GM10847 (cell line): Measurements from ENCODE around the gene TYSND1.

ENCODE experiments used
- POLR2A ChIP-seq: IDR thresholded peaks from 2 replicates; pipeline ENCODE4 v1.6.1; 2011; ENCODE audit not compliant: insufficient read length; ENCODE audit errors: extremely low read depth

The TYSND1 gene

DNA sequence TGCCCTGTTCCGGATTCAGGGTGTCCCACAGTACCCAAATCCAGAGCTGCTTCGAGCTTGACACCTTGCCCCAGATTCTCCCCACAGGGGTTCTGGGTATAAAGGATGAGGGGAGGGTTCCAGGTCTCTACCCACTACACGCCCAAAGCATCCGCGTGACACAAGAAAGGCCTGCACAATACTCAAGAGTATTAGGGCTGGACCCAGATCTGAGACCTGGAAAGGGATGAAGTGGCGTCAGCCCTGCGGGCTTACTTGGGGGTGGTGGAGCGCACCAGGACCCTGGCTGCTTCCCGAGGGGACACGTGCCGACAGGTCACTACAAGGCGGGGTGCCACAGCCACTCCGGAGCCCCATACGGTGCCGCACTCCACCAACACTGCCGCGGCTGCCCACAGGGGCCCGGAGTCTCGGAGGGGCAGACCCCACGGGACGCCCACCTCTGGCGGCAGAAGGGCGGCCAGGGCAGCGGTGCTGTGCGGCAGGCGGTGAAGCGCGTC, 1.3 kb downstream of the TYSND1 start:
- TF ChIP-seq POLR2A, result no peak

DNA sequence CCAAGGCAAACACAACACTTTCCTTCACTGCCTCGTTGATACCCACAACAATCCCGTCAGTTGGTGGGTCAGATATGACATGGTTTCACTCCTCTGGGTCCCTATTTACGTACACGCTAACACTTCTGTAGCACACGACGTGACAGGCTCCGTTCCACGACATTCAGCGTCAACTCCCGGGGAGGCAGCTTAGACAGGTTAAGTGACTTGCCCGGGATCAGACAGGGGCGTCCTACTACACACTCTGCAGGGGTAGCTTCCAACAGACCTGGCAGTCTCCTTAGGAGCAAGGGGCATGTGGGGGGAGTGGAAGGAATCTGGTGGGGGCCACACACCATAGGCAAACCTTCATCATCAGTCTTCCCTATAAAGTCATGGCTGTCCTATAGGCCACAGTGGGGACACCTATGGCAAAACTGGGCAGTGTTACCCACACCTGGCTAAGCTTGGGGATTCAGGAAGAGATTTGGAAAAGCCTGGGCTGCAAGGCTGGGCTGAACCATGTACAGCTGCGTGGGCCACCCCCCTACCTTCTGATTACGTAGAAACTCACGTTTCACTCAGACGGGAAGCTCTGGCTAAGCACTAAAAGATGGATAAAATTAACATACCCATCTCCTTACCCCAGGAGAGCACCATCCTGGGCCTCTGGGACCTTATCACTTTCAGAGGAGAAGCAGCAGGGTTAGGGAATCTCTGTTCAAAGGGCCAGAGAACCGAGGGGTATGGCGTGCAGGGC, 2.0 kb downstream of the TYSND1 start:
- TF ChIP-seq POLR2A, result no peak

DNA sequence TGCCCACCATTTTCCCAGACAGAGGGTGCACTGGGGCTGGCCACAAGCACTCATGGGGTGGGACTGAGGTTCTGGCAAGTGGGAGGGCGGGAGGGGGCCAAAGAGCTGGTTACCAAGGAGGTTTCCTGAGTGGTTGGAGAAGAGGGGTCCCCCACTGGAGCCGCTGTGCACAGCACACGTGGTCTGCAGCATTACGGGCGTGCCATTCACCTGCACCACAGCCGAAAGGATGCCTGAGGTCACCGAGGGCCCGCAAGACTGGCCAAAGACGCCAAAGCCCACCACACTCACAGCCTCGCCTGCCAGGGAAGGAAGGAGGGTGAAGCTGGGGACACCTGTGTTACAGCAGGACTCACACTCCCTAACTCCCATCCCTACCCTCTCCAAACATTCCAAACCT, 3.9 kb downstream of the TYSND1 start:
- TF ChIP-seq POLR2A, result no peak

DNA sequence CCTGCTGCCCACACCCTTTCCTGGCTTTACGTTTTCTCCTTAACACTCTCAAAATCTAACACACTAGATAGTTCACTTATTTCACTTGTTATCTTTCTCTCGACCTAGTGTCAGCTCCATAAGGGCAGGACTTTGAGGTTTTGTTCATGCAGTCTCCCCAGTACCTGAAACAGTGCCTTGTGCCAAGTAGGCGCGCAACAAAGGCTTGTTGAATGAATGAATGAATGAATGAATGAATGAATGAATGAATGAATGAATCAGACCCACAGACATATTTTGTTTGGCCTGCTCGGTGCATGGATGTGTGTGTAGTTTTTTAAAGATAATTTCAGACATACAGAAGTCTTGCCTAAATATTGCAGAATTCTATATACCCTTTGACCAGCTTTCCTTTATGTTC, 6.2 kb downstream of the TYSND1 start:
- TF ChIP-seq POLR2A, result no peak

DNA sequence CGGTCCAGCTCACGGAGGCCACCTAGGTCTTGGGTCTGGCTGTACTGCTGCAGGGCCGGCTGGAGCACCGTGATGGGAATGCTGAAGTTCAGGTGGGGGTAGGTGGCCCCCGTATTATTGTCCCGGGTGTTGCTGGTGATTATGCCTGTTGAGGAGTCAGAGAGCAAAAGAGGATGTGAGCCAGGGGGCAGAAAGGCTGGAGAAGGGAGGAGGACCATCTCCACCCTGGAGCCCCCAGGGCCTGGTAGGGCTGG, 6.6 kb downstream of the TYSND1 start:
- TF ChIP-seq POLR2A, result no peak

DNA sequence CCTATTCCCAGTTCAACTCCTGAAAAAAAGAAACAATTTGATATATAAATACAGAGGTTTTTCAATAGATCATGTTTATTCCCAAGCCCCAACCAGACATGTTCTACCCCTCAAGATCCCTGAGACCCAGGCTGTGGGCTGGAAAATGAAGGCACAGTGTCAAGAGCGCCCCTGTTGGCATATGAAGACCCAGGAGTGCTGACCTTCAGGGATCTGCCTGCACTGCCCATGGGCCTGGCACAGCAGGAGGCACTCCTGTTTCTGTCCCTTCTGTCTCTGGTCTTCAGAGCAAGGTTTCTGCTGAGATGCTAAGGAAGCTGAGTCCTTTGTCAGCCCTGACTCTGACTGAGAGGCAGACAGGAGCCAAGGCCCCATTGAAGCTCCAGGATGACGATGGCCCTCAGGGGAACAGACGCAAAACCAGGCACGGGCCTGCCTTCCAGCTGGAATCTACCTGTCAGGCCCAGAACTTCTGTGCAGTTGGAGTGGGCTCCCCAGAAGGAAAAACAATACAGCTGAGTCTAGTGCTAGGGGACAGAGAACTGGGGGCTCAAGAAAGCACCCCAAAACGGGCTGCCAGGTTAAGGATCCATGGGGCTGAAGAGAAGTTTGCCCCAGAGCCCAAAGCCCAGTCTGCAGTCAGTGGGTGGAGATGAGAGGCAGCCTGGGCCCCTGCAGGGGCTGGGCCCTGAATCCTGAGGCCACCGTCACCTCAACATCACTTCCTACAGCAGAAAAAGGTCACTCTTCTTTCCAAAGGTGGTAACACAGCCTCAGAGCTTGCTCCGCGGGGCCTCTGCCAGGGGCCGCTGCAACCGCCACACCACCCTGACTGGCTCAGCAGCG, 7.1 kb downstream of the TYSND1 start:
- TF ChIP-seq POLR2A, result no peak

DNA sequence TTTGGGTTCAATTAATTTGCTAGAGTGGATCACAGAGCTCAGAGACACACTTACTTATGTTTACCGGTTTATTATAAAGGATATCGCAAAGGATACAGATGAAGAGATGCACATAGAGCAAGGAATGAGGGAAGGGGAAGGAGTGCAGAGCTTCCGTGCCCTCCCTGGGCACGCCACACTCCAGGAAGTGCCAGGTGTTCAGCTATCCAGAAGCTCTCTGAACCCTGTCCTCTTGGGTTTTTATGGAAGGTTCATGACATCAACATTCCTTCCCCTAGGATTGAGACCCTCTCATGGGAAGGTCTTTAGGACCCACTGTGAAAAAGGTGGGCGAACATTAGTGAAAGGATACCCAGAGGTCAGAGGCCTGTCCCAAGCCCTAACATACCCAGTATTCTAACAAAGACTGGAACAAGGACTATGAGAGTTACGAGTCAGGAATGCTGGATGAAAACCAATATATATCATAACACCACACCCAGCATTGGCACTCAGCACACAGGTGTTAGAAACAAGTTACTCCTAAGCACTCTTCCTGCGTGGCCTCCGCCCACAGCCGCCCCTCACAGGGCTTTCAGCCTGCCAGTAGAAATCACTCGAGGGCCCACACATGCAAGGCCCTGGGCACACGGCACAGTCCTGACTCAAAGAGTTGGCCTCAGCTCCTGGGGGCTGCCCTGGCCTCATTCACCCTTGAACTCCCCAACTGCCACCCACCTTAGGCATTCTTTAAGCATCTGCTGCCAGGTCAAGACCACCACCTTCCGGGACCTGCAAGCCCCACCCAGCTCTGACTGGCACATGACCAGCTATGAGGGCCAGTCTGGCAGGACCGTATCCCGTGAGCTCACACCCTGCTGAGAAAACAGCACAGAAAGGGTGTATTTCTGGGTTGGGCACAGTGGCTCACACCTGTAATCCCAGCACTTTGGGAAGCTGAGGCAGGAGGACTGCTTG, 8.3 kb downstream of the TYSND1 start:
- TF ChIP-seq POLR2A, result no peak

DNA sequence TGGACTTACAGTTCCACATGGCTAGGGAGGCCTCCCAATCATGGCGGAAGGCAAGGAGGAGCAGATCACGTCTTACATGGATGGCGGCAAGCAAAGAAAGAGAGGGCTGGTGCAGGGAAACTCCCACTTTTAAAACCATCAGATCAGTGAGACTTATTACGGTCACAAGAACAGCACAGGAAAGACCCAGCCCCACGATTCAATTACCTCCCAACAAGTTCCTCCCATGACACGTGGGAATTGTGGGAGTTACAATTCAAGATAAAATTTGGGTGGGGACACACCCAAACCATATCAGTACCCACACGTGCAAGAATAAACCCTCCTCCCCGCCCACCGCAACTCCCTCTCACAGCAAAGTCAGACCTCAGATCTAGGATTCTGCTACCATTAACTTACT, 9.4 kb downstream of the TYSND1 start:
- no peak for TF ChIP-seq POLR2A

DNA sequence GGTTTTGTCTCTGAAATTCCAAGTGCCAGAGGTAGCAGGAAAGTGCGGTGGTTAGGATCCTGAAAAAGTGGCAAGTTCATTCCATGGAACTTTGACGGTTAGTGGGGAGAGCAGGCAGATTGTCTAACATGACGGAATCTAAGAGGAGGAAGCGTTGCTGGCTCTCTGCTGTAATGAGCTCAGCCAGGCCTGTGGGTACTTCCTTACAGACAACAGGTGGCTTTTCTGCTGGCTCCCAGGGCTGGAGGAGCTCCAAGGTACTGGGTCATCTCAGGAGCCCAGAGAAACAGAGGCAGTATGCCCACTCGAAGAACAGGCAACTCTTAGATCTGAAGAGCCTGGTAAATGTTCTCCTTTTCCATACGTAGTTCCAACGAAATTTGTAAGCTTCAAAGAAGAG, 10.8 kb downstream of the TYSND1 start:
- no peak for TF ChIP-seq POLR2A

DNA sequence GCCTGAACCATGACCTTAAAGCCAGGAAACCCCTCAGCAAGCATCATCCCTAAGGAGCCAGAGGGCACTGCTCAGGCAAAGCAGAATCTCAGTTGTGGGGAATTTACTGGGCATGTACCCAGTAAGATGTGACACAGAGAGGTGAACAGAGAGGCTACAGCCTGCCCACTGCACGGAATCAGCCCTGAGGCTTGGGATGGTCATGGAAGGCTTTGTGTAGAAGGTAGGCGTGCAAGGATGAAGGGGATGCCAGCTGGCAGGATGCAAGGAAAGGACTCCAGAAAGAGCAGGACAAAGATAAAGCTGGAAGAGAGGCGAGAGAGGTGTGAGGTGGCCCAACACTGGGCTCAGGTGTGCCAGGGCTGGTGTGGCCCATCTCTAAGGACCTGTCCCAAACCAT, 11.5 kb downstream of the TYSND1 start:
- TF ChIP-seq POLR2A, result no peak

DNA sequence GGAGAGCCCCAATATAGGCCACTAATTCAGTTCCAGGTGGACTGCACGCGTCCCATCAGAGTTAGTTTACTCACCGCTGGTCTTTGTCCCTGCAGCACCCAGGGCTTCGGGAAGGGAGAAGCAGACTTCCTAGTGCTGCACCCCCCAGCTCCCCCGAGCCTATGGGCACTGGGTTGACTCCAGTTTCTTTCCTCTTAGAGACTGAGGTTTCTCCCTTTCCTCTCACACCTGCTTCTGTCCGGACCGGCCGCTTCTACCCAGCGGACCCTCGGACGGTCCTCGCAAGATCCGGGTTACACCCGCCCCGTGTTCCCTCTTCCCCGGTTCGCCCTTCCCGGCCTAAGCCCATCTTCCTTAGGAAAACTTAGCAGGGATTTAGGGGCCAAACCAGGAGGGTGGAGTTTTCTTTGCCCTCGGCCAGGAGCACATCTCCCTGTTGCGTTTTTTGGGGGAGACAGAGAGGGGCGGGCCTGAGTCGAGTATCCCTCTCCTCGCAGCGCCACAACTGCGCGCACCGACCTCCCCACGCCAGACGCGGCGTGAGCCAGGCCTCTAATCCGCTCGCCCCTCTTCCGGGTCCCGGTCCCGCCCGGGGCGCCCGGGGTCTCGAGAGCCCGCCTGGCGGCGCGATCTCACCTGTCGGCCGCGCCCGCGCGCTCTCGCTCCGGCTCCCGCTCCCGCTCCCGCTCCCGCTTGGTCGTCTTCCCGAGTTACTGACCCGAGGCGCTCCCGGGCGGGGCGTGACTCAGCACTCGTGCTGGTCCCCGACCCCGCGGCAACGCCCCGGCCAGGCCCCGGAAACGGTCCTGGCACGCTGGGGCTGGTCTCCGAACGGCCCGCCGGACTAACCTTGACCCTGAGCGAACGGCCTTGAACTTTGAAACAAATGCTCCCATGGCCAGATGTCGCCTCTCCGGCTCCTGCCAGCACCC, 14.1 kb downstream of the TYSND1 start, which contains the start of gene AIFM2:
Gene AIFM2 (minus strand): TSS at position 728 of the 932 bp plus-strand sequence. CDS start 8,741 bp downstream, outside the sequence.
- TF ChIP-seq POLR2A, result peak; percentile 49

DNA sequence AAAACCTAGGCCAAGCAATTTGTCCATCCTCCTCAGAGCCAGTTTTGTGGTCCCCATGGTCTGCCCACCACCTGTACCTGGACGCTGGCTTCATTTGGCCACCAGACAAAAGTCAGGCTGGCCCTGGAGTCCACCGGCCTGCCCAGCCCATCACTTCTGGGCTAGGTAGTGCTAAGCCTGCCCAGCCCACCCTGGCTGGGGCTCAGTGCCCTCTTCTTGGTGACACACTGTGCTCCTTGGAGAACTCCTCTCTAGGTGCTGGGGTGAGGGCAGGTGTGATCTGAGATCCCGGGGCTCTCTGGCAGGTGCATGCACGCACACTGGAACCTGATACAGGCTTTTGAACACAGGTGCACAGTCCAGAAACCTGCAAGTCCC, 15.0 kb downstream of the TYSND1 start:
- TF ChIP-seq POLR2A, result no peak

DNA sequence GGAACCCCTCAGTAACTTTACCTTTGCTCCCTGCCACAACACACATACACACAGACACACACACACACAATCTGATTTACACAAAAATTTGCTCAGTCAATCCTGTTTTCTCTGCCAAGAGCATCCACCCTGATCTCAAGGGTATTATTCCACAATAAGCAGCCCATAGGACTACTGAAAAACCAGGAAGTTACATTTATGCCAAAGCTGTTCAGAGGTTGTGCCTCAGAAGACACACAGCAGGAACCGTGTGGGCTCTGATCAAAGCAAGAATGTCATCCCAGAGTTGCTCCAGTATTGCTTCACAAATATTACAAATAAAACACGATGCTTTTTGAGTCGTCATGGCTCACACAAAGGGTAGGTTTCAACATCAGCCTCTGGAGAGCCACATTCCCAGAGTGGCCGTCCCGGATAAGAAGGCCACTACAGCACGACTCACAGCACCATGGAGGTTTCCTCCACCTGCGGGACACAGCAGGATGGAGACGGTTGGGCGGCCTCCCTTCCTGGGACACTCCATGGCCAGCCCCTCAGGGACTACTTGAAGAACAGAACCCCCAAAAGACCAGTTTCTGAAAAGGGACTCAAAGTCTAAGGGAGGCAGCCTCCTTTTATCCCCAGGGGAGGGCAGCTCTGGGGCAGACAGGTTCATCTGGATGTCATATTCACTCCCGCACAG, 15.5 kb downstream of the TYSND1 start:
- no peak for TF ChIP-seq POLR2A
